HL-60 (cell line): ENCODE measurements around the gene MPG.

Experiments
- DNase-seq, 2 experiments: peaks; one replicate each; pipeline ENCODE4 v3.0.0-alpha.2; 2010 to 2020; ENCODE audit warnings: low read depth in 1 of 2, low spot score in 1 of 2
- H3K27ac ChIP-seq: fragments of 250-450 bp; sonication (Bioruptor Pico); replicated peaks from 2 replicates; pipeline ENCODE4 v1.5.1; 2020; ENCODE audit warnings: mild to moderate bottlenecking, moderate library complexity
- H3K27me3 ChIP-seq: fragments of 250-450 bp; sonication (Bioruptor Pico); 2 replicates; pipeline ENCODE4 v1.5.1; 2021; ENCODE audit warnings: mild to moderate bottlenecking, moderate library complexity; ENCODE audit not compliant: insufficient read depth, poor library complexity, severe bottlenecking
- H3K4me3 ChIP-seq: replicated peaks from 2 replicates; pipeline ENCODE4 v1.5.1; 2011; ENCODE audit warnings: mild to moderate bottlenecking, control low read depth, low read length; ENCODE audit not compliant: insufficient read depth
- CTCF ChIP-seq: IDR thresholded peaks from one replicate; pipeline ENCODE4 v1.5.1; 2011; ENCODE audit warnings: low read length, control low read depth, inconsistent platforms; ENCODE audit not compliant: insufficient read depth
- GABPA ChIP-seq: IDR thresholded peaks from 2 replicates; pipeline ENCODE4 v1.6.1; 2012; ENCODE audit warnings: low read depth
- POLR2AphosphoS5 ChIP-seq: IDR thresholded peaks from 2 replicates; pipeline ENCODE4 v1.6.1; 2012; ENCODE audit warnings: low read depth
- REST ChIP-seq: IDR thresholded peaks from 2 replicates; pipeline ENCODE4 v1.6.1; 2012; ENCODE audit warnings: low read depth; ENCODE audit not compliant: insufficient replicate concordance
- SPI1 ChIP-seq: IDR thresholded peaks from 2 replicates; pipeline ENCODE4 v1.6.1; 2012; ENCODE audit warnings: low read depth, mild to moderate bottlenecking, borderline replicate concordance

The MPG gene

GRCh38 chr16:47234-47633 is 30.8 kb upstream of the MPG start:
- no peak overlapping the region for H3K27ac ChIP-seq
- no peak for DNase-seq
- no peak overlapping the region for H3K4me3 ChIP-seq
- no peaks in the 10 kb centered on the region for H3K27me3 ChIP-seq
- TF ChIP-seq CTCF (no peak), SPI1 (no peak), POLR2AphosphoS5 (no peak)

GRCh38 chr16:50769-51591 is 27.0 kb upstream of the MPG start:
- Histone ChIP-seq H3K27me3 (no peaks in the 10 kb centered on the region), H3K4me3 (no peak overlapping the region), H3K27ac (no peak overlapping the region)
- DNase-seq = no peak
- TF ChIP-seq REST (no peak), SPI1 (no peak), CTCF (no peak), GABPA (no peak), POLR2AphosphoS5 (no peak)

GRCh38 chr16:53346-54236 is 24.4 kb upstream of the MPG start, which contains the start of the genes POLR3K and SNRNP25:
POLR3K (minus strand) TSS chr16:53608; CDS start chr16:53586, 22 bp downstream.
SNRNP25 (plus strand) TSS chr16:53828; CDS start chr16:54017, 189 bp downstream.
- TF ChIP-seq GABPA = no peak
- TF ChIP-seq CTCF = no peak
- peak; percentile 30 for TF ChIP-seq REST
- TF ChIP-seq POLR2AphosphoS5 = peak; percentile 84
- TF ChIP-seq SPI1 = no peak
- Histone ChIP-seq H3K27me3 (no peaks in the 10 kb centered on the region), H3K27ac (peak within 1 kb of the TSS; percentile 92), H3K4me3 (peak within 1 kb of the TSS; percentile 88)
- DNase-seq = peak; percentile 96 to 99
